Muscle layer of colon (tissue), 2 donors: ENCODE data around the gene CAMSAP3.

ENCODE experiments used
- H3K27ac ChIP-seq: one replicate; pipeline ENCODE4 v1.7.0; 2013; ENCODE audit warnings: low read depth, mild to moderate bottlenecking, low read length, moderate library complexity
- H3K27me3 ChIP-seq, 2 donors: one replicate each; pipeline ENCODE4 v1.7.0; 2013; ENCODE audit warnings: low read length in 2 of 2, mild to moderate bottlenecking in 2 of 2; ENCODE audit not compliant: insufficient read depth in 2 of 2, control insufficient read depth in 1 of 2
- H3K36me3 ChIP-seq: one replicate; pipeline ENCODE4 v1.7.0; 2013; ENCODE audit warnings: mild to moderate bottlenecking, low read length; ENCODE audit not compliant: insufficient read depth
- H3K4me1 ChIP-seq: one replicate; pipeline ENCODE4 v1.7.0; 2013; ENCODE audit warnings: mild to moderate bottlenecking, low read length; ENCODE audit not compliant: insufficient read depth
- H3K4me3 ChIP-seq, 2 donors: one replicate each; pipeline ENCODE4 v1.7.0; 2013; ENCODE audit warnings: low read length in 2 of 2, low read depth in 1 of 2, mild to moderate bottlenecking in 1 of 2, moderate library complexity in 1 of 2
- H3K9ac ChIP-seq: one replicate; pipeline ENCODE4 v1.7.0; 2013; ENCODE audit warnings: low read length
- H3K9me3 ChIP-seq: one replicate; pipeline ENCODE4 v1.7.0; 2013; ENCODE audit warnings: mild to moderate bottlenecking, low read length
- donor health status: abdominal sarcoma.
- donor health status: Adenocarcinoma of cecum.

CAMSAP3 gene

GRCh38 chr19:7628589-7629311 lies 33.1 kb downstream of the CAMSAP3 start:
- H3K4me3 ChIP-seq: peak overlapping the region; percentile 81 to 100
- peak overlapping the region; percentile 79 for H3K27ac ChIP-seq
- no peaks in the 10 kb centered on the region for H3K27me3 ChIP-seq
- peaks cover 28% of the 10 kb centered on the region for H3K36me3 ChIP-seq
- H3K9ac ChIP-seq: peak overlapping the region; percentile 99
- H3K9me3 ChIP-seq: no peaks in the 10 kb centered on the region
- H3K4me1 ChIP-seq: peaks cover 29% of the 10 kb centered on the region

- Histone ChIP-seq H3K9ac (peak within 1 kb of the TSS; percentile 99), H3K4me1 (peaks cover 29% of the 10 kb centered on the region), H3K36me3 (peaks cover 22% of the 10 kb centered on the region), H3K4me3 (peak within 1 kb of the TSS; percentile 81 to 100), H3K27ac (peak within 1 kb of the TSS; percentile 79), H3K9me3 (no peaks in the 10 kb centered on the region), H3K27me3 (no peaks in the 10 kb centered on the region)
These were observed 33.8 kb downstream of the CAMSAP3 start, which contains the start of the genes PET100 and XAB2 for GRCh38 chr19:7629347-7630054. PET100 (plus strand) TSS chr19:7629793; CDS start chr19:7629834, 41 bp downstream. XAB2 (minus strand) TSS chr19:7629545; CDS start chr19:7629527, 18 bp downstream.

DNA sequence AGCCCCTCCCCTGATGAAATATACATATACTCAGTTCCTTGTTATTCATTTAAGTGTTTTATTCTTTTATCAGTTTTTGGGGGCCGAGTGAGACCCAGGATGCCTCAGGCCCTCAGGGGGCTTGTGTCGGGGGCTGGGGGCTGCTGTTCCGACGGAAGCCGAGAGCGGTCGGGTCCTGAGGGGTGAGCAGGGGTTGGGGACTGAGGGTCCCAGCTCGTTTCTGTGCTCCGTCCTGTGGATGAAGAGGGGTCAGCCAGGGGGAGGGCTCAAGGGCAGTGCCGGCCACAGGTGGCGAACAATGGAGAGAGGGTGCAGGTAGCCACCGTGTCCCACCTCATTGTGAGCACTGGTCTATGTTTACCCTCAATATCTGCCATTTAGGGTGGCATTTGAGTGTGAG lies 35.9 kb downstream of the CAMSAP3 start:
- Histone ChIP-seq H3K9me3 (no peaks in the 10 kb centered on the region), H3K27ac (no peak overlapping the region), H3K27me3 (peaks cover 0 to 11% of the 10 kb centered on the region in 2 donors), H3K4me1 (peaks cover 29% of the 10 kb centered on the region), H3K36me3 (peaks cover 9% of the 10 kb centered on the region), H3K4me3 (no peak overlapping the region), H3K9ac (no peak overlapping the region)

DNA sequence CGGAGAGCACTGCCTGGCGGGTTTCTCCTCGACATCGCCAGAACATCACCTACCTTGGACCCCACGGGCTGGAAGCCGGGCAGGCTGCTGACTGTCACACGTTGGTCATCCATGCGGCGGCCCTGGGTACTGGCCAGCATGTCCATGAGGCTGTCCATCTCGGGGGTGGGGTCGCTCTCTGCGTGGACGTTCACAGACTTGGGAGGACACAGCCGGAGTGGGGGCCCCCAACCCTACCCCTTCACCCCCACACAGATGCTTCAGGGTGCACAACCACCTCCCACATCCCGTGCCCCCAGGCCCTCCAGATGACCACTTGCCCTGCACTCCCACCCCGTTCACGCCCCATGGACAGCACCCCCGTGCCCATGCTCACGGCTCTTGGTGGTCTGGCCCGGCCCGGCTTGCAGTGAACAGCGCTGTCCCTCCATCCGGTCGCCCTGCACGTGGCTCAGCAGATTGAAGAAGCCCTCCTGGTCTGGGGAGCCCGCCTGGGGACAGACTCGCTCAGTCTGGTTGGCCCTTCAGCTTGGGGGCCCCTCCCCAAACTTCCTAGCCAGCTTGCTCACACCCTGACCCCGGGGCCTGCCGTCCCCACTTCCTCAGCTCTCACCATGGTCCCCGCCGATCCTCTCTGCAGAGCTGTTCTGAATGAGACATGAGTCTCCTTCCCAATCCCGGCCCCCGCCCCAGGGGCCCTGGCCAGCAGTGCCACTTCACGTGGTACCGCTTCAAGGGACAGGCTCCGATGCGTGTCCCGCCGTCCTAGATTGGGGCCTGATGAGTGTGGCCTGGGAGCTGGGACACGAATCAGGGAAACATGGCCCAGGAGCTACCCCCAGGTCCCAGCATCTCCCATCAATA lies 36.9 kb downstream of the CAMSAP3 start:
- H3K9me3 ChIP-seq: no peaks in the 10 kb centered on the region
- no peak overlapping the region for H3K9ac ChIP-seq
- H3K36me3 ChIP-seq: peaks cover 3% of the 10 kb centered on the region
- no peak overlapping the region for H3K27ac ChIP-seq
- peaks cover 24% of the 10 kb centered on the region for H3K4me1 ChIP-seq
- peaks cover 0 to 18% of the 10 kb centered on the region in 2 donors for H3K27me3 ChIP-seq
- no peak overlapping the region for H3K4me3 ChIP-seq

DNA sequence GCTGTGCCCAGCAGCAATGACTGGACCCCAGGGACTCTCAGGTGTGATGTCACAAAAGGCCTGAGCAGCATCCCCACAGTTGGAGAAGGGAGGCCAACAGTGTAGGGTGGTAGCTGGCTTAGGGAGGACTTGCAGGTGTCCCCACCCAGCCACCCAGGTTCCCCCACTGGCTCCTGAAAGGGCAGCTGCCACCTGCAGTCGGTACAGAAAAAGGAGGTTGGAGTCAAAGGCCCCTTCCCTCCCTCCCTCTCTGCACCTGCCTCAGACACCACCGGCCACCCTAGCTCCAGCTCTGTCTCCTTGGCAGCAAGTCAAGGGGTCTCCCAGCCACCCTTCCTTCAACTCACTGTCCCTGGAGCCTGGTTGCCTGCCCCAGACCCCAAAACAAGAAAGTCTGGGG lies 38.0 kb downstream of the CAMSAP3 start, which contains the start of gene PCP2:
Gene PCP2 (minus strand): TSS at position 22 of the 400 bp plus-strand sequence. CDS start 262 bp downstream, outside the sequence.
- H3K4me3 ChIP-seq: no peak within 1 kb of the TSS
- H3K9me3 ChIP-seq: no peaks in the 10 kb centered on the region
- peaks cover 12% of the 10 kb centered on the region for H3K4me1 ChIP-seq
- H3K27me3 ChIP-seq: peaks cover 0 to 26% of the 10 kb centered on the region in 2 donors
- H3K27ac ChIP-seq: no peak within 1 kb of the TSS
- peaks cover 3% of the 10 kb centered on the region for H3K36me3 ChIP-seq
- H3K9ac ChIP-seq: no peak within 1 kb of the TSS

DNA sequence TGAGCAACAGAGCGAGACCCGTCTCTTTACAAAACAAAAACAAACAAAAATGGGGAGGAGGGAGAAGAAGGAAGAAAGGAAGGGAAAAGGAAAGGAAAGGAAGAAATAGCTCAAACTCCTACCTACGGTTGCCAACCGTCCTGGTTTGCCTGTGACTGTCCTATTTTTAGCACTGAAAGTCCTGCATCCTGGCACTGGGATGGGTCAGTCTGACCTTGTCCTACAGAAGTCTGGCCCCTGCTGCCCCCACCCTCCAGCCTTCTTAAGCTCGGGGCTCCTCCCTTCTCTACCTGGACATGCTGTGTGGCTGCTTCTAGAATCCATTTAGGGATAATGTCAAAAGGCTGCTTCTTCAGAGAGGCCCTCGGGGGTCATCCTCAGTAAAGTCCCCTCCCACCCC lies 40.0 kb downstream of the CAMSAP3 start:
- Histone ChIP-seq H3K27me3 (peaks cover 8 to 38% of the 10 kb centered on the region in 2 donors), H3K9me3 (no peaks in the 10 kb centered on the region), H3K27ac (no peak overlapping the region), H3K36me3 (peaks cover 3% of the 10 kb centered on the region), H3K4me3 (no peak overlapping the region), H3K9ac (no peak overlapping the region), H3K4me1 (peaks cover 4% of the 10 kb centered on the region)

- no peaks in the 10 kb centered on the region for H3K4me1 ChIP-seq
- H3K36me3 ChIP-seq: peaks cover 3% of the 10 kb centered on the region
- no peak overlapping the region for H3K9ac ChIP-seq
- H3K27me3 ChIP-seq: peaks cover 8 to 38% of the 10 kb centered on the region in 2 donors
- H3K9me3 ChIP-seq: no peaks in the 10 kb centered on the region
- H3K4me3 ChIP-seq: no peak overlapping the region
- no peak overlapping the region for H3K27ac ChIP-seq
These were observed 40.6 kb downstream of the CAMSAP3 start for GRCh38 chr19:7636317-7636690.

DNA sequence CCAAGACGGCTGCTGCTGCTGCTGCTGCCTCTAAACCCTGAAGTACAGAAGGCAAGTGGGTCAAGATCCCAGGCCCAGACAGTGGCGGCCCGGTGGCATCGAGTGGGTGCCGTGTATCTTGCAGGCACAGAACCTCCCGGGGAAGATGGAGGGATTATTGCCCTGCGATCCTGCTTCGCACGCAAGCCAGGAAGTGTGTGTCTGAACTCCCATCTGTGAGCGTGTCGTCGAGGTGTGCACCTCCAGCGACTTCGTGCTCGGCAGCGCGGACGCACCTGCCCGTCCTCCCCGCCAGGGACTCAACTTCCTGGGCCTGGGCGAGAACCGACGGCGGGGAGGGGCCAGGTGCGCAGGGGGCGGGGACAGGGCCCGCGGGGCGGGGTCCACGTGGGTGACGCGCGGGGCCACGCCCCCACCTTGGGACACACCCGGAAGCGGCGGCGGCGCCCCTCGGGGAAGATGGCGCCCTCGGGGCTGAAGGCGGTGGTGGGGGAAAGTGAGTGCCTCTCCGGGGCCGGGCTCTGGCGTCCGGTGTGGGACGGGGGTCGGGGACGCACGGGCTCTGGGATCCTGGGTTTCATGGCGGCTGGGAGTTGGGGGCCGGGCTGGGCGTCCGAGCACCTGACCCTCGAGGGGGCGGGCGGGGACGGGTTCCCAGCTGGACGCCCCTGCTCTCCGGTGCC lies 41.2 kb downstream of the CAMSAP3 start, which contains the start of gene STXBP2:
Gene STXBP2 (plus strand): TSS at position 420 of the 683 bp plus-strand sequence. CDS start 40 bp downstream, at position 460.
- Histone ChIP-seq H3K36me3 (peaks cover under 1% of the 10 kb centered on the region), H3K9me3 (no peaks in the 10 kb centered on the region), H3K4me1 (no peaks in the 10 kb centered on the region), H3K27me3 (peaks cover 8 to 38% of the 10 kb centered on the region in 2 donors), H3K4me3 (no peak within 1 kb of the TSS), H3K27ac (peak within 1 kb of the TSS; percentile 23), H3K9ac (no peak within 1 kb of the TSS)

GRCh38 chr19:7637374-7638256 lies 42.0 kb downstream of the CAMSAP3 start:
- no peaks in the 10 kb centered on the region for H3K36me3 ChIP-seq
- no peak overlapping the region for H3K27ac ChIP-seq
- H3K4me3 ChIP-seq: no peak overlapping the region
- H3K27me3 ChIP-seq: peaks cover 8 to 38% of the 10 kb centered on the region in 2 donors
- no peaks in the 10 kb centered on the region for H3K9me3 ChIP-seq
- no peaks in the 10 kb centered on the region for H3K4me1 ChIP-seq
- no peak overlapping the region for H3K9ac ChIP-seq
